GM21825 (cell line): ENCODE data around the gene COL4A1.

Experiments
- ATAC-seq: cut with Tn5 transposase; IDR thresholded peaks from one replicate; pipeline ENCODE4 v1.9.1; 2021; ENCODE audit warnings: mild to moderate bottlenecking, moderate library complexity; ENCODE audit not compliant: unreplicated experiment

Gene COL4A1

GRCh38 chr13:110244071-110244830 is 62.7 kb downstream of the COL4A1 start:
- no peak for ATAC-seq

GRCh38 chr13:110242615-110243014 is 64.3 kb downstream of the COL4A1 start:
- no peak for ATAC-seq

- ATAC-seq: no peak
These were observed 66.0 kb downstream of the COL4A1 start for GRCh38 chr13:110240943-110241342.

- ATAC-seq: no peak
These were observed 66.6 kb downstream of the COL4A1 start for GRCh38 chr13:110240352-110240751.

GRCh38 chr13:110239280-110240125 is 67.5 kb downstream of the COL4A1 start:
- ATAC-seq: no peak

- no peak for ATAC-seq
These were observed 68.2 kb downstream of the COL4A1 start for GRCh38 chr13:110238818-110239195.

GRCh38 chr13:110237875-110238817 is 68.8 kb downstream of the COL4A1 start:
- no peak for ATAC-seq

- no peak for ATAC-seq
These were observed 70.1 kb downstream of the COL4A1 start for GRCh38 chr13:110236831-110237261.

GRCh38 chr13:110236431-110236830 is 70.5 kb downstream of the COL4A1 start:
- no peak for ATAC-seq

- no peak for ATAC-seq
These were observed 72.4 kb downstream of the COL4A1 start for GRCh38 chr13:110234532-110234931.

GRCh38 chr13:110233951-110234280 is 73.0 kb downstream of the COL4A1 start:
- ATAC-seq: no peak

- no peak for ATAC-seq
These were observed 73.6 kb downstream of the COL4A1 start for GRCh38 chr13:110233181-110233950.

- ATAC-seq: no peak
These were observed 74.2 kb downstream of the COL4A1 start for GRCh38 chr13:110232756-110233155.

- ATAC-seq: no peak
These were observed 74.8 kb downstream of the COL4A1 start for GRCh38 chr13:110232142-110232541.

GRCh38 chr13:110231348-110232047 is 75.5 kb downstream of the COL4A1 start:
- ATAC-seq: no peak

GRCh38 chr13:110230661-110231347 is 76.2 kb downstream of the COL4A1 start:
- ATAC-seq: no peak

GRCh38 chr13:110229905-110230563 is 76.9 kb downstream of the COL4A1 start:
- no peak for ATAC-seq
